HG03064 (cell line): Measurements from ENCODE around the gene DAB2.

Experiments used
- ATAC-seq: cut with Tn5 transposase; IDR thresholded peaks from one replicate; pipeline ENCODE4 v1.9.1; 2021; ENCODE audit warnings: low read depth; ENCODE audit not compliant: unreplicated experiment

Gene DAB2

DNA sequence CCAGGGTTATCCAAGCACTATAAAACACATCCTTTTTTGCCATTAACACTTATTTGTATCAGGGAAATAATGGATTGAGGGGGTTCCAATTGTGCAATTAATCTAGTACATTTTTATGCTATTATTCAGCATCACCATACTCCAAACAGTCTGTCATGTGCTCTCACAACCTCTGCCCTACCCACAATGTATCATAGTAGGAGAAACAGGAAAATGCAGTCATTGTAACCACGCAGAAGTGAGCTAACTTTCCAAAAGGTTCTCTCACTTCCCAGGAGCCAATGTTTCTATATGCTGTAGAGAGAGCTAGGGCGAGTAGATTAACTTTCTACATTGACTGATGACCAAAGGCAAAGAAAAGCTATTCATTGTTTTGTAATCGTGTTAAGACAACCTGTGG, 29.8 kb downstream of the DAB2 start:
- no peak for ATAC-seq

- no peak for ATAC-seq
Measured at GRCh38 chr5:39390945-39391344, 33.8 kb downstream of the DAB2 start.

GRCh38 chr5:39387293-39387692, 37.5 kb downstream of the DAB2 start:
- no peak for ATAC-seq

GRCh38 chr5:39384271-39384670, 40.5 kb downstream of the DAB2 start:
- no peak for ATAC-seq

- no peak for ATAC-seq
Measured at GRCh38 chr5:39381376-39381775, 43.4 kb downstream of the DAB2 start.

GRCh38 chr5:39379693-39380092, 45.1 kb downstream of the DAB2 start:
- ATAC-seq, result no peak

- ATAC-seq, result no peak
Measured at GRCh38 chr5:39377613-39378012, 47.2 kb downstream of the DAB2 start.

DNA sequence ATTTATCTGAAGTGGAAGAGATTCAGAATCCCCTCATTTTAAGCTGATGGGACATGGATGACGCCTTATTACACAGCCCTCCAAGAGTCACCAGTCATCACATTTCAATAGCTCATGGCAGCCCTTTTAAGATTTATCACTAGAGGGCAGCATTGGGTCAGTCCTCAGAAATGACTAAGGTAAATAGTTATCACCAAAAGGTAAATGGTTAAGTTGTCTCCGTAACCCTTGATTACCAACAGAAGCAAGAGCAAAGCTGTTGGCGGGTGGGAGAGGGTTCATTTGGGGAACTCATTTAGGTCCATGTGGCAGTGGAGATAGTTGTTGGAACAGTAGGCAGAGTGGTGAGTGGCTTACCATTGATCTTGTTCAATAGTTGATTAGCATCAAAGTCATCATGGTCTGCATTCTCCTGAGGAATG, 48.5 kb downstream of the DAB2 start:
- peak; percentile 79 for ATAC-seq

DNA sequence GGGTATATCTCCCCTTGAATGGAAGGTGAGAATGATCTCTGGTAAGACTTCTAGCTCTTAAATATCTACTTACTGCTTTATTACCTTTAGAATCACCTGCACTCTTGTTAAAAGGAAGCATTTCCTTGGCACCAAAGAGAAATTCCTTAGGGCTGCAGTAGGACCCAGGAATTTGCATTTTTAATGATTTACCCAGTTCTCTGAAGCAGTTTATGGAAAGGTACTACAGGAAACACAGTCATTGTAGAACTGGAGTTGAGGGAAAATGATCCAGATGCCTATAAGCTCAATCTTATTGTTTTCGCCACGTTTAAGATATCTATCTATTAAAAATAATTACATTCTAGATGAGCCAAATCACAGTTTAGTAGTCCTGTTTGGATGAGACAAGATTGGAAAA, 51.0 kb downstream of the DAB2 start:
- no peak for ATAC-seq

DNA sequence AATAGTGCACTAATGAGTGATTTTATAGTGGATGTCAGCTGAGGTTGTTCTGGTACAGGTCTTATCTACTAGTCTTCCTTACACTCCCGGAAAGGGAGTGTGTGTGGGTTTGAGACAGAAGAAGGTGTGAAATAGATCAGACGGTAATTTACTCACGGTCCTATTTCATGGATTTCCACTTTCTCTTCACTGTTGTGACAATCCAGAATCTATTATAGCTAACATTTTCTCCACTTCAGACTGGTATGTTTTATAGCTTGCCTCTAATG, 53.5 kb downstream of the DAB2 start:
- no peak for ATAC-seq

- ATAC-seq, result no peak
Measured at GRCh38 chr5:39370555-39371366, 54.0 kb downstream of the DAB2 start.

DNA sequence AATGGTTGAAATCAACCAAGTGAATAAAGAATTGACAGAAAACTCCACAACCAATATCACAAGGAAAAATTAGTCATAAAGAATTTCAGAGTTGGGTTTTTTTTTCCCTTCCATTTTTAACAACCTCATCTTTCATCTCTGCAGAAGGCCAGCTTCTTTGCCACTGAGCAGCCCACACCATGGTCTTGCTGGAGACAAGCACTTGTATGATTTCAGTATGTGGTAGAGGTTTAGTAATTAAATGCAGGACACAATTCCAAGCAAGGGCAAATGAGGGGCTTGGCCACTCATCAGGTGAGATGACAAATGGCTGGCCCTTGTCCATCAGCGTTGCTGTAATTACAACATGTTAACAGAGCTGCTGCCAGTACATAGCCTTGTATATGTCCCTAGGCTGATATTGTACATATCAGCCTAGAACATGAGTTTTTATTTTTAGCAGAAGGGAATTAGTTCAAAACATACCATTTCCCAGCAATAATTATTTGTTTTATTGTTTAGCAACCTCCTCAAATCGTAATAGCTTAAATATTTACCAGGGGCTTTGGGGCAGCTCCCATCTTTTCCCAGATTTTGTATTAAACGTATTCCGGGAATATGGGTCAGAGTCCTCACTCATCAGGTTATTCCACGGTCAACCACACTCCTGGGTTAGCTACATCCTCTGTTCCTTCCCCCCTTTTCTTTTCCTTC, 55.5 kb downstream of the DAB2 start:
- no peak for ATAC-seq

GRCh38 chr5:39368116-39368515, 56.7 kb downstream of the DAB2 start:
- ATAC-seq, result no peak

DNA sequence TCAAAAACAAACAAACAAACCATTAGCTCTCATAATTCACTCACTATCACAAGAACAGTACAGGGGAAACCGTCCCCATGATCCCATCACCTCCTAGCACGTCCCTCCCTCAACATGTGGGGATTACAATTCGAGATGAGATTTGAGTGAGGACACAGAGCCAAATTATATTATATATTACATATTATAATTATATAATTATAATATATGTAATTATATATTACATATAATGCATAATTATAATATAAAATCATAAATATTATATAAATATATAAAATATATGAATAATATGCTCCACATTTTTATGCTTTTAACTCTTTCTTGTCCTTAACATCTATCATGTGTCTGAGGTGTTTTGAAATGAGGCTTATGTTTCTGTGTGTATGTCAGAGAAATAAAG, 57.1 kb downstream of the DAB2 start:
- no peak for ATAC-seq

DNA sequence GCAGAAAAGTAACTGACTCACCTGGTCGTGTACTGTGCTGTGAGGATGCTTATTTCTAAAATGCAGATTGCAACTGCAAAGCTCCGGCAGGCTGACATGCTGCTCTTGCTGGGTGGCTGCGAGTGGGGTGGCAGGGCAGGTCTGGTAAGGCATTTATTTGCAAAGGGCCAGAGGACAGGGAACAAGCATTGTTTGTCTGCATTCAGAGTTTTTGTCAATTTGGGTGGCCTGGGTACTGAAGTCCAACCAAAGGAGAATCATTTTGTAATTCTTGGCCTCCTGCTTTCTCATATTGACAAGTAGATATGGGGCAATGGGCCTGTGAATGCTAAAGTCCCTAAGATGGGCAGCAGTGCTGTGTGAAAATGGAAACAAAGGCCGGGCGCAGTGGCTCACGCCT, 60.4 kb downstream of the DAB2 start, which contains the start of gene C9:
TSS of gene C9 (minus strand) at position 129 of the 400 bp plus-strand sequence. CDS start at position 98, 31 bp downstream.
- ATAC-seq, result no peak

GRCh38 chr5:39363217-39363616, 61.6 kb downstream of the DAB2 start:
- ATAC-seq, result no peak

- ATAC-seq, result no peak
Measured at GRCh38 chr5:39362646-39363045, 62.1 kb downstream of the DAB2 start.

GRCh38 chr5:39361306-39361705, 63.5 kb downstream of the DAB2 start:
- ATAC-seq, result no peak

GRCh38 chr5:39360471-39361111, 64.2 kb downstream of the DAB2 start:
- ATAC-seq, result no peak

DNA sequence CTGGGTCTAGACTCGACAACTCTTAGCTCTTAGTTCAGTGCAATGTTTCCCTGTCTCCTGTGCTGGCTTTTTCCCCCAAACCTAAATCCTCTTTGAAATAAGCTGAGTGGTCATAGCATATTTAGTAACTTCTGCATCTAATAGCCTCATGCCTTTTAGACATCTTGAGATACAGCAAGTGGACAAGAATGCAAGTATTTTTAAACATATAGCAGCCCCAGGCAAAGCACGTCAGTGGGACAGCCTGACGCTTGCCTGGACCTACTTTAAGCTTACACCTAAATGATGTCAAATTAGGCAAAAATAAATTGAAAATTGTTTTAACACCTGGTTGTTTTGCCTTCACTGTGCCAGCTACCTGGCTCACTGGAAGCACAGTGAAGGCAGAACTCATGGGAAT, 68.5 kb downstream of the DAB2 start:
- no peak for ATAC-seq

DNA sequence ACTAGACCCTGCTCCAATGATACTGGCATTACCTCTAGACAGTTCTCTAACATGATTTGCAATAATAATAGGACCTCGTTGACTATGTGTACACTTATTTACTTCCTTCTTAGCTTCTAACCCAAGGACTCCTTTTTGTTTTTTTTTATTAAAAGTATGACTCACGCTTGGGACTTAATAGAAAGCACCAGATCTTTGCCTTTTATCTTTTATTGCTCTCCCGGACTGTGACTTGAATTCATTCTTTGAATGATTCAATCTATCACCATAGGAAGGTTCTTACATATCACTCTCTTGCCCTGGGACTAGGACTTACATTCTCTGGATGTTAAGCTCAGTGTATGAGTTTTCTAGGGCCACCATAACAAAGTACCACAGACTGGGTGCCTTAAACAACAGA, 69.5 kb downstream of the DAB2 start:
- no peak for ATAC-seq
